Measurements from ENCODE around the gene KLK2. TPM values are rescaled to one million over a fixed set of nuclear protein-coding genes. Genes with fewer than 3 reads are reported as not detected.

The KLK2 gene
- polyA plus RNA-seq, 1 donor from 2014 or later, result not detected

GRCh38 chr19:50898018-50898417 lies 24.8 kb downstream of the KLK2 start:
- H3K9me2 ChIP-seq (ENCODE audit: insufficient read depth, low read length), result no peaks in the 10 kb centered on the region
- no peaks in the 10 kb centered on the region for H3F3A ChIP-seq (ENCODE audit: insufficient read depth, low read length, poor library complexity, severe bottlenecking)
- TF ChIP-seq EZH2 (IDR thresholded peaks at IDR 0.05; ENCODE audit: borderline replicate concordance, insufficient read depth, low read length, poor library complexity, severe bottlenecking) (no peak), MXI1 (conservative IDR thresholded peaks at IDR 0.05; ENCODE audit: poor library complexity, severe bottlenecking) (no peak), CTCF (IDR thresholded peaks at IDR 0.05; ENCODE audit: poor library complexity, severe bottlenecking) (no peak), POLR2AphosphoS5 (IDR thresholded peaks at IDR 0.05) (no peak), EP300 (conservative IDR thresholded peaks at IDR 0.05; ENCODE audit: poor library complexity, severe bottlenecking) (no peak), RAD21 (conservative IDR thresholded peaks at IDR 0.05) (no peak), SMC3 (conservative IDR thresholded peaks at IDR 0.05; ENCODE audit: poor library complexity) (no peak), REST (IDR thresholded peaks at IDR 0.05; ENCODE audit: borderline replicate concordance) (no peak), TAF1 (IDR thresholded peaks at IDR 0.05; ENCODE audit: low read depth) (no peak)
- H3K36me3 ChIP-seq (ENCODE audit: insufficient read depth, low read length), result no peaks in the 10 kb centered on the region
- H3K27ac ChIP-seq (ENCODE audit: low read length), result no peak overlapping the region
- H3K79me2 ChIP-seq (replicated peaks; ENCODE audit: insufficient read depth, low read length), result no peaks in the 10 kb centered on the region
- no peaks in the 10 kb centered on the region for H3K9me3 ChIP-seq (ENCODE audit: low read length)
- no peak overlapping the region for H2AFZ ChIP-seq (ENCODE audit: low read depth, low read length)
- H3K27me3 ChIP-seq (ENCODE audit: insufficient read depth, low read depth, low read length), result no peaks in the 10 kb centered on the region
- H3K4me2 ChIP-seq (ENCODE audit: low read length), result no peak overlapping the region
- H3K9ac ChIP-seq (ENCODE audit: low read length), result no peak overlapping the region
- H4K20me1 ChIP-seq (ENCODE audit: insufficient read depth), result no peaks in the 10 kb centered on the region
- no peak overlapping the region for H3K4me3 ChIP-seq (ENCODE audit: low read length)

- H3K79me2 ChIP-seq (replicated peaks; ENCODE audit: insufficient read depth, low read length), result no peaks in the 10 kb centered on the region
- no peak overlapping the region for H3K9ac ChIP-seq (ENCODE audit: low read length)
- no peak overlapping the region for H3K4me2 ChIP-seq (ENCODE audit: low read length)
- no peak overlapping the region for H3K4me3 ChIP-seq (ENCODE audit: low read length)
- no peak overlapping the region for H2AFZ ChIP-seq (ENCODE audit: low read depth, low read length)
- H3K27ac ChIP-seq (ENCODE audit: low read length), result no peak overlapping the region
- H4K20me1 ChIP-seq (ENCODE audit: insufficient read depth), result no peaks in the 10 kb centered on the region
- H3K9me2 ChIP-seq (ENCODE audit: insufficient read depth, low read length), result no peaks in the 10 kb centered on the region
- H3K9me3 ChIP-seq (ENCODE audit: low read length), result no peaks in the 10 kb centered on the region
- no peaks in the 10 kb centered on the region for H3F3A ChIP-seq (ENCODE audit: insufficient read depth, low read length, poor library complexity, severe bottlenecking)
- no peak for TF ChIP-seq TAF1 (IDR thresholded peaks at IDR 0.05; ENCODE audit: low read depth)
- TF ChIP-seq SMC3 (conservative IDR thresholded peaks at IDR 0.05; ENCODE audit: poor library complexity), result no peak
- TF ChIP-seq POLR2AphosphoS5 (IDR thresholded peaks at IDR 0.05), result no peak
- TF ChIP-seq REST (IDR thresholded peaks at IDR 0.05; ENCODE audit: borderline replicate concordance), result no peak
- TF ChIP-seq CTCF (IDR thresholded peaks at IDR 0.05; ENCODE audit: poor library complexity, severe bottlenecking), result no peak
- no peak for TF ChIP-seq EZH2 (IDR thresholded peaks at IDR 0.05; ENCODE audit: borderline replicate concordance, insufficient read depth, low read length, poor library complexity, severe bottlenecking)
- TF ChIP-seq RAD21 (conservative IDR thresholded peaks at IDR 0.05), result no peak
- TF ChIP-seq MXI1 (conservative IDR thresholded peaks at IDR 0.05; ENCODE audit: poor library complexity, severe bottlenecking), result no peak
- no peak for TF ChIP-seq EP300 (conservative IDR thresholded peaks at IDR 0.05; ENCODE audit: poor library complexity, severe bottlenecking)
- no peaks in the 10 kb centered on the region for H3K36me3 ChIP-seq (ENCODE audit: insufficient read depth, low read length)
- H3K27me3 ChIP-seq (ENCODE audit: insufficient read depth, low read depth, low read length), result no peaks in the 10 kb centered on the region
Measured at GRCh38 chr19:50899569-50899968, 26.3 kb downstream of the KLK2 start.

Data from neural cell (in vitro differentiated cells).